ENCODE measurements around the gene OR56B4.
"Not testable (repeated sequence)": the region's sequence is repeated elsewhere in the genome, so short reads cannot be mapped to it uniquely, and the experiment has no call there.

- not testable (repeated sequence) for TF ChIP-seq CTCF, POLR2A (IDR thresholded peaks at IDR 0.05)
These were observed 28.5 kb downstream of the OR56B4 start for GRCh38 chr11:6135936-6136335.

Data from uterus (tissue), 2 donors.